Mammary epithelial cell (primary cell): ENCODE results near the gene ITM2B.

ENCODE experiments used
- CTCF ChIP-seq, 2 donors: IDR thresholded peaks in 1 of 2; conservative IDR thresholded peaks in 1 of 2; 2 replicates each; pipeline ENCODE4 v1.5.1; 2011 to 2012; ENCODE audit warnings: inconsistent platforms in 2 of 2, low read length in 2 of 2, mild to moderate bottlenecking in 2 of 2, control low read depth in 1 of 2, low read depth in 1 of 2; ENCODE audit not compliant: insufficient read depth in 1 of 2; ENCODE audit errors: extremely low read depth in 1 of 2
- EZH2 ChIP-seq: IDR thresholded peaks from 2 replicates; pipeline ENCODE4 v1.6.1; 2012; ENCODE audit warnings: low read length, inconsistent platforms, borderline replicate concordance

- TF ChIP-seq CTCF (conservative IDR thresholded peaks at IDR 0.05 in 1 of 2, IDR thresholded peaks at IDR 0.05 in 1 of 2; ENCODE audit: extremely low read depth in 1 of 2, insufficient read depth in 1 of 2, low read depth in 1 of 2, low read length in 2 of 2), result no peak
- TF ChIP-seq EZH2, result no peak
These were observed 1.9 kb upstream of the ITM2B start for GRCh38 chr13:48231080-48231479.
